Fibroblast of skin of abdomen (primary cell): ENCODE measurements around the gene ZXDC. TPM values are rescaled to one million over a fixed set of nuclear protein-coding genes. Genes with fewer than 3 reads are reported as not detected.

Source experiments
- DNase-seq: peaks from one replicate; pipeline ENCODE4 v3.0.0-alpha.2; 2013
- polyA plus RNA-seq, 2 experiments: library from polyadenylated mRNA; unstranded; fragments of 120-200 nt; gene quantifications; one replicate each; pipeline ENCODE4 v1.2.1, GENCODE V29; 2013; ENCODE audit not compliant: insufficient read length in 2 of 2

Gene ZXDC
- 10.9 TPM for polyA plus RNA-seq (2013, experiment 1 of 2; ENCODE audit: insufficient read length)
- polyA plus RNA-seq (2013, experiment 2 of 2; ENCODE audit: insufficient read length): 11.2 TPM

- peak; percentile 95 for DNase-seq
These were observed at the start of gene ZXDC for GRCh38 chr3:126475413-126476114. TSS of gene ZXDC (minus strand) at chr3:126475891. CDS start at chr3:126475865, 26 bp downstream.

- no peak for DNase-seq
These were observed 49.6 kb upstream of the ZXDC start for GRCh38 chr3:126525091-126525852.

- no peak for DNase-seq
These were observed 48.8 kb upstream of the ZXDC start for GRCh38 chr3:126524429-126524988.

- DNase-seq: peak; percentile 15
These were observed 48.2 kb upstream of the ZXDC start, which contains the start of gene CHST13 for GRCh38 chr3:126523745-126524428. TSS of gene CHST13 (plus strand) at chr3:126524155. CDS start at chr3:126524333, 178 bp downstream.

- DNase-seq: peak; percentile 39
These were observed 46.7 kb upstream of the ZXDC start for GRCh38 chr3:126522363-126522788.

GRCh38 chr3:126521122-126521891, 45.6 kb upstream of the ZXDC start:
- no peak for DNase-seq

- DNase-seq: no peak
These were observed 44.1 kb upstream of the ZXDC start for GRCh38 chr3:126519506-126520455.

GRCh38 chr3:126518779-126519177, 43.1 kb upstream of the ZXDC start:
- no peak for DNase-seq

- DNase-seq: no peak
These were observed 42.5 kb upstream of the ZXDC start for GRCh38 chr3:126517986-126518778.

- DNase-seq: no peak
These were observed 41.7 kb upstream of the ZXDC start, which contains the start of gene UROC1 for GRCh38 chr3:126517291-126517951. TSS of gene UROC1 (minus strand) at chr3:126517773. CDS start at chr3:126517719, 54 bp downstream.

- no peak for DNase-seq
These were observed 41.2 kb upstream of the ZXDC start for GRCh38 chr3:126516936-126517290.

- no peak for DNase-seq
These were observed 40.7 kb upstream of the ZXDC start for GRCh38 chr3:126516152-126516935.

GRCh38 chr3:126515066-126515706, 39.5 kb upstream of the ZXDC start:
- DNase-seq: no peak

- DNase-seq: no peak
These were observed 38.5 kb upstream of the ZXDC start for GRCh38 chr3:126514161-126514560.

- no peak for DNase-seq
These were observed 37.4 kb upstream of the ZXDC start for GRCh38 chr3:126512916-126513650.

GRCh38 chr3:126512026-126512425, 36.3 kb upstream of the ZXDC start:
- DNase-seq: no peak

- no peak for DNase-seq
These were observed 35.6 kb upstream of the ZXDC start for GRCh38 chr3:126511291-126511690.
